ENCODE results near the gene NDP. TPM values are rescaled to one million over a fixed set of nuclear protein-coding genes. Genes with fewer than 3 reads are reported as not detected.

The NDP gene
- total and polyA plus RNA-seq, 9 donors = 4.9 to 82.7 (median 19.9) TPM

DNA sequence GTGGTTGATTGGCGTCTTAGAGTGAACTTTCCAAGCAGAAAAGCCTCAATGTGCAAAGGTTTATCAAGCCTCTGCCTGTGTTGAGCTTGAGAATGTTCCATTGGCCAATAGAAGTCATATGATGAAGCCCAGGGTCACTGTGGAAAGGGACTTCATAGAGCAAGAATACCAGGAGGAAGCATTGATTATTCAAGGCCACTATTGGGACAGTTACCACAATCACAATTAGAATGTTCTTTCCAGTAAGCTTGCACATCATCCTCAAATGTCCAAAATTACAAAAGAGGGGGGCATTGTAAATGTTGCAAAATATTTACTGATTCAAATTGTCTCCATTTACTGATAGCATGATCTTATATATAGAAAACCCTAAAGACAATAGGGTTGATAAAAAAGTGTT is 32.9 kb upstream of the NDP start:
- intact Hi-C loops (cut with DNase I) = no loop called here
- DNase-seq = no peak
- H3K27ac ChIP-seq = no peak overlapping the region
- H3K27me3 ChIP-seq = no peaks in the 10 kb centered on the region
- no peak for TF ChIP-seq POLR2A (IDR thresholded peaks at IDR 0.05)
- TF ChIP-seq CTCF (IDR thresholded peaks at IDR 0.05) = no peak
- TF ChIP-seq EP300 (IDR thresholded peaks at IDR 0.05) = no peak
- no peak overlapping the region for H3K4me3 ChIP-seq
- H3K36me3 ChIP-seq = no peaks in the 10 kb centered on the region
- H3K4me1 ChIP-seq (ENCODE audit: insufficient read depth) = no peaks in the 10 kb centered on the region
- 61 to 69% (median 68%) methylated on average over 1 of the region's 1 CpG for WGBS, 3 donors
- H3K9me3 ChIP-seq = no peaks in the 10 kb centered on the region

GRCh38 chrX:44003975-44004374 is 30.8 kb upstream of the NDP start:
- H3K27me3 ChIP-seq = no peaks in the 10 kb centered on the region
- intact Hi-C loops (cut with DNase I) = no loop called here
- H3K27ac ChIP-seq = no peak overlapping the region
- H3K9me3 ChIP-seq = no peaks in the 10 kb centered on the region
- no peaks in the 10 kb centered on the region for H3K4me1 ChIP-seq (ENCODE audit: insufficient read depth)
- 45 to 57% (median 51%) methylated on average over 3 of the region's 3 CpGs for WGBS, 3 donors
- H3K4me3 ChIP-seq = no peak overlapping the region
- no peak for DNase-seq
- no peak for TF ChIP-seq EP300 (IDR thresholded peaks at IDR 0.05)
- TF ChIP-seq POLR2A (IDR thresholded peaks at IDR 0.05) = no peak
- no peak for TF ChIP-seq CTCF (IDR thresholded peaks at IDR 0.05)
- no peaks in the 10 kb centered on the region for H3K36me3 ChIP-seq

GRCh38 chrX:44002567-44002966 is 29.4 kb upstream of the NDP start:
- no peaks in the 10 kb centered on the region for H3K27me3 ChIP-seq
- 65 to 70% (median 69%) methylated on average over 1 of the region's 1 CpG for WGBS, 3 donors
- H3K9me3 ChIP-seq = no peaks in the 10 kb centered on the region
- no peak overlapping the region for H3K27ac ChIP-seq
- DNase-seq = no peak
- H3K36me3 ChIP-seq = no peaks in the 10 kb centered on the region
- TF ChIP-seq CTCF (IDR thresholded peaks at IDR 0.05) = no peak
- no peak for TF ChIP-seq EP300 (IDR thresholded peaks at IDR 0.05)
- TF ChIP-seq POLR2A (IDR thresholded peaks at IDR 0.05) = no peak
- intact Hi-C loops (cut with DNase I) = no loop called here
- H3K4me3 ChIP-seq = no peak overlapping the region
- no peaks in the 10 kb centered on the region for H3K4me1 ChIP-seq (ENCODE audit: insufficient read depth)

DNA sequence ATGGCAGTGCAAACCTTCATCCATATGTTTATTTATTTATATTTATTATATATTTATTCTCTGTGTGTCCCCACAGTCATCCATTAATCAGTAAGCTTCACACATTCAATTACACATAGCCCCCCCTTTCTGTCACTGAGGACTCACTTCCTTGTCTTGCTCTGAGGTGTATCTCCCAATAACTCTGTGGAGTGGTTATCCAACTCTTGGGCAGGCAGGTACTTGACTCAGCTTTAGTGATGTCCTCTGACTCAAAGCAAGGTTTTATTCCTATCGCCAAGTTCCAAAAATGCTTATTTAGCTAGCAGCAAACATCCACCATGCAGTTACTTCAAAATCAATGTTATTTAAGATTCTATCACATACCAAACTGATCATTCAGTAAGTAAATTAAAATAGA is 25.2 kb upstream of the NDP start:
- Histone ChIP-seq H3K9me3 (no peaks in the 10 kb centered on the region), H3K27ac (no peak overlapping the region), H3K4me1 (ENCODE audit: insufficient read depth) (no peaks in the 10 kb centered on the region), H3K36me3 (no peaks in the 10 kb centered on the region), H3K27me3 (no peaks in the 10 kb centered on the region), H3K4me3 (no peak overlapping the region)
- no peak for DNase-seq
- no peak for TF ChIP-seq EP300 (IDR thresholded peaks at IDR 0.05)
- TF ChIP-seq CTCF (IDR thresholded peaks at IDR 0.05) = no peak
- no peak for TF ChIP-seq POLR2A (IDR thresholded peaks at IDR 0.05)
- intact Hi-C loops (cut with DNase I) = no loop called here
- 92 to 95% (median 92%) methylated on average over 1 of the region's 1 CpG for WGBS, 3 donors

DNA sequence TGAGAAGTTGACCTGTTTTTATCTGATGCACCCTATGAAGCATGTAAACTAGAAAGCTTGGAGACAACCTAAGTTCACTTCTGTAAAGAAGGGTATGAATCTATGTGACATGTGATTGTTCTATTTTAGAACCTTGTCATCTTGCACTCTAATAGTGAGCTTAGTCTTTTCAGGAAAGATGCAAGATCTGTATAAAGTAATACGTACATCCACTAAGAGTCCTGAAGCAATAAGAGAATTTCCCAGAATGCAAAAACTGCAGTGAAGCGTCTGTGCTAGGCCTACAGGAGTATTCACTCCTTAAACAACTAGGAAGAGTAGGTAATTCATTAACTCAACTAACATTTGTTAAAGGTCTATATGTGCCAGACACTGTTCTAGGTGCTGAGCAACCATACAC is 23.3 kb upstream of the NDP start:
- no peaks in the 10 kb centered on the region for H3K27me3 ChIP-seq
- 75 to 92% (median 87%) methylated on average over 2 of the region's 2 CpGs for WGBS, 3 donors
- no peaks in the 10 kb centered on the region for H3K9me3 ChIP-seq
- TF ChIP-seq POLR2A (IDR thresholded peaks at IDR 0.05) (no peak), EP300 (IDR thresholded peaks at IDR 0.05) (no peak), CTCF (IDR thresholded peaks at IDR 0.05) (no peak)
- DNase-seq = no peak
- H3K4me3 ChIP-seq = no peak overlapping the region
- no peaks in the 10 kb centered on the region for H3K36me3 ChIP-seq
- intact Hi-C loops (cut with DNase I) = no loop called here
- H3K4me1 ChIP-seq (ENCODE audit: insufficient read depth) = no peaks in the 10 kb centered on the region
- no peak overlapping the region for H3K27ac ChIP-seq

All from ovary (tissue), 9 donors.